Measurements from ENCODE around the gene VTI1B.
A peak's percentile ranks its signal among the peaks of the same experiment; 100 is the strongest.

VTI1B gene

GRCh38 chr14:67680941-67681340 is 6.5 kb upstream of the VTI1B start:
- no peak for DNase-seq
- intact Hi-C loops (cut with DNase I) = no loop called here

DNA sequence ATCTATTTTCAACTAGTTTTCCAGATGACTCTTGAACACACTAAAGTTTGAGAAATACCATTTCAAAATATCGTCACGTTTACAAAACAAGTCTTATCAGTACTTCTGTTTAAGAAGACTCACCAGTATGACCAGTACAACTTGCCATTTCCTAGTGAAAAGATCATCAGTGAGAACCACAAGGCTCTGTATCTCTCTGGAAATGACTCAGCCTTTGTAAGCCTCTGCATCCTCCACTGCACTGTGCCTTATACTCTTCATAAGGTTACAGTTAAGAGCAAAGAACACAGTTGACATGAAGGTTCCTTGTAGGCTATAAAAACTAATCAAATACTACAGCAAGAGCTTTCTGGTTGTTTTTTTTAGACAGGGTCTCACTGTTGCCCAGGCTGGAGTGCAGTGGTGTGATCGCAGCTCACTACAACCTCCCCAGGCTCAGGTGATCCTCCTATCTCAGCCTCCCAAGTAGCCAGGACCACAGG is 5.7 kb upstream of the VTI1B start:
- intact Hi-C loops (cut with DNase I) = no loop called here
- DNase-seq = no peak

DNA sequence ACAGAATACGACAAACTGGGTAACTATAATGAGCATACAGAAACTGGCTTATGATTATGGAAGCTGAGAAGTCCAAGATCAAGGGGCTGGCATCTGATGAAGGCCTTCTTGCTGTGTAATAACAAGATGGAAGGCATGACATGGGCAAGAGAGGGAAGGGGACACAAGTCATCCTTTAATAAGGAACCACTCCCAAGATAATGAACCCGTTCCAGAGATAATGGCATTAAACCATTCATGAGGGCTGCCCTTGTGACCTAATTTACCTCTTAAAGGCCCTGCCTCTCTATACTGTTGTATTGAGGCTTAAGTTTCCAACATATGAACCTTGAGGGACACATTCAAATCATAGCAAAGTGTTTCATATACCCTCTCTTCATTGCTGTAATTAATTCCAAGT is 4.6 kb upstream of the VTI1B start:
- intact Hi-C loops (cut with DNase I) = no loop called here
- DNase-seq = no peak

GRCh38 chr14:67675219-67675582 is 769 bp upstream of the VTI1B start:
- intact Hi-C loops (cut with DNase I) = loop anchor here (2.0 kb wide), 1 partner anchor 20 kb away; the partner anchor contains the start of gene RDH11
- DNase-seq = no peak

DNA sequence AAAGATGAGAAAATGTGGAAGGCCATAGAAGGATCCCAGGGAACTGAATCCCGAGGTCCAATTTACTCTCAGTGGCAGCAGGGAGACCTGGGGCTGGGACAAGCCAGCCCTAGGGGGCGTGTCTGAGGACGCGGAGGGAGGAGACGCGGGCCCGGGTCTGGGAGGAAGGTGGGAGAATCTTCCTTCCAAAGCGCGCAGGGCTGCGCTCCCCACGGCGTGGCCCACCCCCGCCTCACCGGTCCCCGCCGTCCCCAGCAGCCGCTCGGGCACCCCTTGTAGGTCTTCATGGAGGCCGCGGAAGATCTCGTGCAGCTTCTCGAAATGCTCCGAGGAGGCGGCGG is 323 bp downstream of the VTI1B start:
- DNase-seq = peak; percentile 36 to 94 (median 64)
- intact Hi-C loops (cut with DNase I) = loop anchor here (2.0 to 5.0 kb wide), 2 partner anchors 21 to 142 kb away; partner anchors contain the start of genes PLEKHH1 and RDH11

DNA sequence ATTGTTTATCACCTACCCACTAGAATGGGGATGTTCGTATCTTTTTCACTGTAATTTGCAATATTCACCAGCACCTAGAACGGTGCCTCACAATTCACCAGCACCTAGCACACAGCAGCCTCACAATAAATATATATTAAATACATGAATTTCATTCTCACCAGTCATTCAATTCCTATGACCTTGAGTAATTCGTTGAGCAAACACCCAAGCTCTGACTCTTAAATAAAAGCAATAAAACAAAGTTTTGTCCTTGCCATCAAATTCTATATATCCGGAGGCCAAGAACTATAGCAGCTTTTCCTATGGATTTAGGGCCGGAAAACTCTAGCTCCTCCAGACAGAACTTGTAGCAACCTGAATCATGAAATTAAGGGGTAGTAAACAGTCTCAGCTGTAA is 981 bp downstream of the VTI1B start:
- no peak for DNase-seq
- intact Hi-C loops (cut with DNase I) = loop anchor here (5.0 kb wide), 1 partner anchor 141 kb away; the partner anchor contains the start of gene PLEKHH1

GRCh38 chr14:67668559-67668958 is 5.9 kb downstream of the VTI1B start:
- intact Hi-C loops (cut with DNase I) = loop anchor here (5.0 kb wide), 1 partner anchor 151 kb away; no protein-coding TSS in a partner anchor
- DNase-seq = no peak

GRCh38 chr14:67666750-67667449 is 7.5 kb downstream of the VTI1B start:
- intact Hi-C loops (cut with DNase I) = loop anchor here (2.0 to 5.0 kb wide), 2 partner anchors 48 to 150 kb away; partner anchors contain the start of gene ARG2
- DNase-seq = peak in 1 of 10 donors; percentile 12

GRCh38 chr14:67665868-67666267 is 8.6 kb downstream of the VTI1B start:
- intact Hi-C loops (cut with DNase I) = loop anchor here (2.0 to 5.0 kb wide), 2 partner anchors 47 to 149 kb away; partner anchors contain the start of gene ARG2

GRCh38 chr14:67663633-67664032 is 10.8 kb downstream of the VTI1B start:
- intact Hi-C loops (cut with DNase I) = no loop called here
- no peak for DNase-seq

More at GRCh38 chr14:67665868-67666267, 8.6 kb downstream of the VTI1B start:
- DNase-seq = no peak

GRCh38 chr14:67653651-67654280 is 20.7 kb downstream of the VTI1B start:
- intact Hi-C loops (cut with DNase I) = no loop called here
- no peak for DNase-seq

DNA sequence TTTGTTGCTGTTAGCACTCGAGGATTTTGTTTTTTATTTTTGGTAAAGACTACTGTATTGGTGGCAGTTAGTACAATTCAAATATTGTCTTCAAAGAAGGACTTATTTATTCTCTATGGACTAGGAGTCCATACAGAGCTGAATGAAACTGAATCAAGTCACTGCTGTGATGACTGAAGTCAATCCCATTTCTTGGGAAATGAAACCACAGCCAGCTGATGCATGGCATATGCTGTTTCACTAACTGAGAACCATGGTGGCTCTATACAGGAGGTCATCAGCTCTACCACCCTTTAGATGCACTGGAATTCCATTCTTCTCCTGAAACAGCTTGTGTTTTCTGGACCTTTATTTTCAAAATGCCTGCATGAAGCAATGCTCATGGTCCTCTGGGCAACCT is 22.2 kb downstream of the VTI1B start:
- intact Hi-C loops (cut with DNase I) = no loop called here
- DNase-seq = no peak

GRCh38 chr14:67650694-67651093 is 23.7 kb downstream of the VTI1B start:
- intact Hi-C loops (cut with DNase I) = no loop called here
- no peak for DNase-seq

DNA sequence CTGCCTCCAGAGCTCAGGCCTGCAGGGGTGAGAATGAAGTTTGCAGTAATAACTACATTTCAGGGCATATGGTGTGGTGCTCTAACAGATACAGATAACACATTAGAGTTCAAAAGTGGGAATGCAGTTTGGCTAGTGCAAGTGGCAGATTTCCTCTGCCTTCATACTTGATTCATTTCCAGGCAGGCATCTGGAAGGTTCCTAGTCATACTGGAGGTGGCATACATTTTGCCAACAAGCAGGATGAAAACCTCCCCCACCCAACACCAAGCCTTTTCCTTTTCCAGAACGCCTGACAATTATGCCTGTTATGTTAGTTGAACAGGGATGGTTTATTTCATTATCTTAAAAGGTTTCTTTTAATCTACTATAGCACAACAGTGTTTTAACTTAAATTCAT is 24.3 kb downstream of the VTI1B start:
- peak in 3 of 10 donors; percentile 8 to 19 (median 17) for DNase-seq
- intact Hi-C loops (cut with DNase I) = no loop called here

GRCh38 chr14:67646131-67646530 is 28.3 kb downstream of the VTI1B start:
- intact Hi-C loops (cut with DNase I) = no loop called here
- DNase-seq = no peak

- no peak for DNase-seq
- intact Hi-C loops (cut with DNase I) = no loop called here
These were observed 29.0 kb downstream of the VTI1B start for GRCh38 chr14:67645414-67645813.

GRCh38 chr14:67644428-67644827 is 30.0 kb downstream of the VTI1B start:
- no peak for DNase-seq
- intact Hi-C loops (cut with DNase I) = no loop called here

- DNase-seq = no peak
- intact Hi-C loops (cut with DNase I) = no loop called here
These were observed 30.7 kb downstream of the VTI1B start for GRCh38 chr14:67643713-67644112.

- intact Hi-C loops (cut with DNase I) = no loop called here
- DNase-seq = no peak
These were observed 32.3 kb downstream of the VTI1B start for GRCh38 chr14:67641902-67642749.

- no peak for DNase-seq
- intact Hi-C loops (cut with DNase I) = no loop called here
These were observed 33.0 kb downstream of the VTI1B start for GRCh38 chr14:67641480-67641879.

GRCh38 chr14:67638642-67639041 is 35.8 kb downstream of the VTI1B start:
- intact Hi-C loops (cut with DNase I) = no loop called here
- no peak for DNase-seq
